Peyer's patch (tissue), 4 donors: Measurements from ENCODE around the gene ZNF750.

Source experiments
- CTCF ChIP-seq, 6 experiments: fragments of 450-650 bp in 4 of 6; fragments of 200-600 bp in 2 of 6; sonication (generic) in 1 of 6; IDR thresholded peaks; one replicate each; pipeline ENCODE4 v1.5.1; 2017 to 2019; ENCODE audit warnings: antibody characterized with exemption in 6 of 6, mild to moderate bottlenecking in 3 of 6, moderate library complexity in 1 of 6
- POLR2A ChIP-seq, 2 donors: fragments of 450-650 bp; IDR thresholded peaks; one replicate each; pipeline ENCODE4 v1.5.1; 2017; ENCODE audit warnings: antibody characterized with exemption in 2 of 2, mild to moderate bottlenecking in 2 of 2, moderate library complexity in 2 of 2

- TF ChIP-seq CTCF (IDR thresholded peaks at IDR 0.05) (no peak), POLR2A (IDR thresholded peaks at IDR 0.05) (no peak)
Measured at GRCh38 chr17:82881324-82881823, 41.6 kb upstream of the ZNF750 start.
